GM21717 (cell line): ENCODE measurements around the gene LDLRAD4.

Source experiments
- ATAC-seq: cut with Tn5 transposase; IDR thresholded peaks from one replicate; pipeline ENCODE4 v1.9.1; 2021; ENCODE audit warnings: mild to moderate bottlenecking, moderate library complexity; ENCODE audit not compliant: unreplicated experiment

Gene LDLRAD4

DNA sequence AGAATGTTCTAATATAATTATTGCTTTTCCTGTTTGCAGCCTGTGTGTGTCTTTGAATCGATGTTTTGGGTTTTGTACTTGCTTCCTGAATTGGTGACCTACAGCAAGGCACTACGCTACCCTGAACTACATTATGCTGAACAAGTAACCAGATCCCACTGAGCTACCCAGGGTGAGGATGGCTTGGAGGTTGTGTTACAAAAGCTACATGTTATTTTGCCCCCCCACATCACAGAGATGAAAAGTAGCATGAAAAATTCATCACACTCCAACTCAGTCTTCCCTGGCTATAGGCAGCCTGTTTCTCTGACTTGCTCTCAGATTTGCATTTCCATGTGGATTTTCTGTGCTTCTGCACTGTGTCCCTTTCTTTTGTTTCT, 162.1 kb downstream of the LDLRAD4 start:
- ATAC-seq, result no peak

DNA sequence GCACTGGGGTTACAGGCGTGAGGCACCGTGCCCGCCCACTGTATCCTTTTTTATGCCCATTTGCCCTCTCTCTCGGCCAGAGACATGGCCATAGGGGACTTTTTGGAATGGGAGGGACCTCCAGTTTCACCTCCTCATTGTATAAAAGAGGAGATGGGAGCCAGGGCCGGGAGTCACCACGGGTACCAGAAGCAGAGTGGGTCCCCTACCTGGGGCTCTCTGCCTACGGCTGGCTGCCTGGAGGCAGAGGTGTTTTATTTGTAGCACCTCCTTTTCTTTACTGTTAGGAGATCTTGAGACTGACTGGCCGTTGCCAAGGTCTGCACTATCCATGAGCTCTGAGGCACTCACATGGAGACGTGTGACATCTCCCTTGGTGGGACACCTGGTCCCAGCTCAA, 162.8 kb downstream of the LDLRAD4 start:
- ATAC-seq, result no peak

DNA sequence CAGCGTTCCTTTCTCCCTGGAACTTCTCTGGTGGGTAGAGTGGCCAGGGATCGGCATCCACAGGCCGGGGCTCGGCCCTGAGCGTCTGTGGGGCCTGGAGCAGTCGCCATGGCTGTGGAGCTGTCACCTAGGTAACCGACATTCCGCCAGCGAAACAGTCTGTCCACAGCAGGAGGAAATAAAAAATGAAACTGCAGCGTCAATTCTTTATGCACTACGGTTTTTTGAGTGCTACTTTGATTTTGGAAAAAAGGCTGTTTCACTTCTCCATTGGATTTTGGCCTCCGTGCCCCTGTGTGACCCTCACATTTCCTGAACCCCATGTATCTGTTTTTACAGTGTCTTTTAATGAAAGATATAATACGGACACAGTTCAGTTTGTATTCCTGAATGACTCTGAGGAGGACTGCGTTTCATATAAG, 163.4 kb downstream of the LDLRAD4 start:
- peak; percentile 47 for ATAC-seq

DNA sequence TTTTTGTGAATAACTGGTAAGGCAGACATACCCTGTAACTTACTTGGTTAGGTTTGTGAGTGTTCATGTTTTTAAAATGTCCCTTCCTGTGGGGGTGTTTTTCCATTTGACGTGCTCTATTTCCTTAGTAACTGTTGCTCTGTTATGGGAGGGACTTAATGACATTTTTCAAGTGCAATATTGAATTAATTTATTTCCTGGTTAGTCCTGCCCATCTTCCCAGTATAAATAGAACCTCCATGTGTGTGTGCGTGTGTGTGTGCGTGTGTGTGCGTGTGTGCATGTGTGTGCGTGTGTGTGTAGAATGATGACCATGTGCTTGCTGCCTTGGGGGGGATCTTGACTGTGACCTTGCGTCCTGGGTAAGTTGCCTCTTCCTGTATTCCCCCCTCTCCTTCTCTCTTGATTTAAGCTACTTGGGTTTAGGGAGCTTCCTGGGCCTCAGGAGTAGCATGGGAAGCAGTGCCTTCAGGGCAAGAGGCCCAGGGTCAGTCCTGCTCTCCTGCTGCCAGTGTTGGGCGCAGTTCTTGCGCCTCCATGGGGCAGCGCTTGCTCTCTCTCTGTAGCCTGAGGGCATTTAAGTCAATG, 163.9 kb downstream of the LDLRAD4 start:
- ATAC-seq, result no peak

DNA sequence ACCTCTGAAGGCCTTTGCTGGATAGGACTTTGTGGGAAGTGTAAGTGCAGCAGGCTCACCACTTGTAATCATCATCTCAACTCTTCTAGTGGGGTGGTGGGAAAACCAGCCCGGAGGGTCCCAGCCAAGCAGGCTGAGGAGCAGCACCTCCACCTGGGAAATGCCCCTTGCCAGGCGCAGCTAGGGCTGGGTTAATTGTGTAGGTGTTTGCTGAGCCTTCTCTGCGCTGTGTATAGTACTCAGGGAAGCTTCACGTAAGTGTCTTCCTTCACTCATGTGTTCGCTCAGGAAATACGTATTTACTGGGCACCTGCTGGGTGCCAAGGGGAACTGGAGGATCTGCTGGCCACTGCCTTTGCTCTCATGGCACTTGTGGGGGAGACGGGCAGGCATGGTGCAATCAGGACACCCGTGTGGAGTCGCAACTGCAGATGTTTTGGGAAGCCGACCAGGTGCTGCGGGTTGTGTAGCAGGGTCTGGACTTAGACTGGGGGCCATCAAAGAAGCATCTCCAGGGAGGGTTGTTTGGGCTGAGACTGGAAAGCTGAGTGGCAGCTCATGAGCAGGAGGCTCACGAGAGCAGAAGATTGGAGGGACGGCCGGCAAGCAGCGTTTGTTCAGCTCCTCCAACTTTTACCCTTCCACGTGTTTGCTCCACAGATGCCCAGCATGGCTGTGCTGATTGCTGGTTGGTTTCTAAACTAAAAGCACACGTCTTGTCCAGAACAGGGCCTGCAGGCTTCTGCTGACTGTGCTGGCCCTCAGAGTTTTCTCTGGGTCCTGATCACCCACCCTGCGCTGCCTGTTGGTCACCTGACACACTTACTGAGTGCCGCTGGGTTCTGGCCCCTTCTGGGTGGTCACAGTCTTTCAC, 164.6 kb downstream of the LDLRAD4 start:
- no peak for ATAC-seq

DNA sequence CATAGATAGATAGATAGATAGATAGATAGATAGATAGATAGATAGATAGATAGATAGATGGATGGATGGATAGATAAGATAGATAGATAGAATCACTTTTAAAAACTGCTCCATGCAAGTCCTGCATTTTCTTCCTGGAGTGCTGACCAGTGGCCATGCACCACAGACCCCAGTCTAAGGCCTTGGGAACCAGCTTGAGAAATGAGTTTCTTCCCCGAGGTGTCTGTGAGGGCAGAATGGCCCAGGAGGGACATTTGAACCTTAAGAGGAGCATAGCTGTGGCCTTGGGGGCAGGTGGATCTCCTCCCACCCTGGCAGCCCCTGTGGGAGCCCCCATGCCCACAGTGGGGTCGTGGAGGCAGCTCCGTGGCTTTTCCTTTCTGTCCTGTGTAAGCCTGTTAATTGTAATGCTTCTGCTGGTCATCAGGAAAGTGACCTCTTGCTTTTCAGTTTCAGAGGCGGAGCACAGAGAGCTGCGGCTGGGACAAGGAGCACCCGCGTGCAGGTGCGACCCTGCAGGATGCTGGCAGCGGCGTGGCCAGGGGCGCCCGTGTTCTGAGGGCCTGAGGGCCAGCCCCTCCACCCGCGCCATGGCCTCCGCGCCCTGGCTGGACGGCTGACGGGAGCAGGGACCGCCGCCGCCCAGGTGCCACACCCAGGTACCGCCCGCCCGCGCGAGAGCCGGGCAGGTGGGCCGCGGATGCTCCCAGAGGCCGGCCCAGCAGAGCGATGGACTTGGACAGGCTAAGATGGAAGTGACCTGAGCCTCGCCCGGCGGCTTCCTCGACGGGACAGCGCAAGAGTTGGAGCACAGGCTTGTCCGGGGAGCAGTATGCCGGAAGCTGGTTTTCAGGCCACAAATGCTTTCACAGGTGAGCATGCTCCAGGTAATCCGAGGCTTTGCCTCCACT, 168.6 kb downstream of the LDLRAD4 start:
- ATAC-seq, result no peak

DNA sequence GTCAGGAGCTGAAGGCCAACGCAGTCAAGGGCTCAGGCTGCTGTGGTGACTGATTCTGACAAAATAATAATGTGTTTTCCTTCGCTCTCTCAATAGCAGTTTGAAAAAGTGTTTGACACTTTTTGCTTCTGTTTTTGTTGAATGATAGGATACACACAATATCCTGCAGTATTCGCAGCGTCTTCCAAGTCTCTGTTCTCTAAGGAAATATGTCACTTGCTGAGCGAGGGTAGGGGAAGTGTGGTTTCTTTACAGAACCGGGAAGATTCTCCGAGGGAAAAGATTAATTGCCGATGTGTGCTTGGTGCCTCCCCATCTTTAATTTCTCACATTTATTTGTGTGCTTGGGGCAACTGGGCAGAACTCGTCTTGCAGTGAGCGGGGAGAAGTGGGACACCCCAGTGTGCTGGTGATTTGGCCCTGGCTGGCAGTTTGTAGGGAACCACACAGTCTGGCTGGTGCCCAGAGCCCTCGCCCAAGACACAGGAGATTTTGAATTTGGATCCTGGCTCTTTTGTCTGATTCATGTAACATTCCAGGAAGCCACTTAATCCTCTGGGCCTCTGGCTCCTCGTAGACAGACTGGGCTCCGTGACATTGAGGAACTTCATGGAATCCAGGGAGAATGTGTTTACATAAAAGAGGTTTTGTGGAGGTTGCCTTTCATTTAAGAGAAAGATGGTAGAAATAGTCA, 169.4 kb downstream of the LDLRAD4 start:
- no peak for ATAC-seq

DNA sequence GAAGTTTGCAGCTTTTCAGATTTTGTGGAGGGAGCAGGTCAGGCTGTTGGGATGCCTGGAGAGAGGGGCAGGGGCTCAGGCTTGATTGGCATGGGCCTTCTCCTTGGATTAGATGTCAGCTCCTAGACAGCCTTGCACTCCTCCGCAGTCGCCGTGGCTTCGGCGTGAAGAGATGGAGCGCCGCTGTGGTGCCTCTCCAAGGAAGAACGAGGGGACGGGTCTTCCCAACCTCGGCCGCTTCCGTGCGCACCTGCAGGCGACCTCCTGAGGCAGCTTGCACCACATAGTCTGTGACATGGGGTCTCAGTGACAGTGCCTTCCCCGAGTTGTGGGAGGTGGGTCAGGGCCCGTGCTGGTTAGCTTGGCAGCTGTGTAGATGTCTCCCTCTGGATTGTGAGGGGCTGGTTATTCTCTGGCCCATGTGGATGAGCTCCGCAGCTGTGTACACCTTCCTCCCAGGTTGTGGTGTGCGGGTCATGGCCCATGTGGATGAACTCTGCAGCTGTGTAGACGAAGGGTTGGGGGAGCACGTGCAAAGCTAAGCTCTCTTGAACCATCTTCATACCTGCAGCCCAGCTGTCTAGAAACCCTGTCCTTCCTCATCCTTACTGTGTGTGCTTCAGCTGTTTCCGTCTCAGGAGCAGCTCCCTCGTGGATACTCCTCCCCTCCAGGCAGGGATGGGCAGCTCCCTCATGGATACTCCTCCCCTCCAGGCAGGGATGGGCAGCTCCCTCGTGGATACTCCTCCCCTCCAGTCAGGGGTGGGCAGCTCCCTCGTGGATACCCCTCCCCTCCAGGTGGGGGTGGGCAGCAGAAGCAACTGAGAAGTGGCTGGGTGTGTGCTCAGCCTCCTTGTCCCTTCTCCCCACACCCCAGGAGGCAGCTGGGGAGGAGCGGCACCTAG, 170.3 kb downstream of the LDLRAD4 start:
- no peak for ATAC-seq

DNA sequence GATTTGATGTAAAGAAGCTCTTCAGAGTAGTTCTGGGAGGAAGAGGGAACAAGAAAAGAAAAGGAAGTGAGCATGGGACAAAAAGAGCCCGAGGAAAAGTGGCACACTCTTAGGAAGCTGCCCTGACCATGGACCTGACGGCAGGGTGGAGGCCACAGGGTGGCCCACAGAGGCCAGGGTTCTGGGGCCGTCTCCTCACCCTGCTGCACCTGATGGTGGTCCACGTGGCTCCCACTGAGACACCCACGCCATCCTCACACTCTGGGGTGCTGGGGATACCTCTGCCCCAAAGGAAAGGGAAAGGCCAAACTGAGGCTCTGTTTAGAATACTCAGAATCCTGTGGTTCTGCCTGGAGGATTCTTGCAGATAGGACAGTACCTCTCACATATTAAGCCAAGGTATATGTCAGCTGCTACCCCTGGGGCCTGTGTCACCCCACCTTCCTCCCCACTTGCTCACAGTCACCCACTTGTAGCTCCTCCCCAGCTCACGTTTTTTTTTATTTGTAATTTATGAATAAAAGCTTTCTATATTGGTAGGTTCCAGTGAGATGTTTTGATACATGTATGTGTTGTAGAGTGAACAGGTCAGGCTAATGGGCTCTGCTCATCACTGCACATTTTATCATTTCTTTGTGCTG, 171.1 kb downstream of the LDLRAD4 start:
- no peak for ATAC-seq

DNA sequence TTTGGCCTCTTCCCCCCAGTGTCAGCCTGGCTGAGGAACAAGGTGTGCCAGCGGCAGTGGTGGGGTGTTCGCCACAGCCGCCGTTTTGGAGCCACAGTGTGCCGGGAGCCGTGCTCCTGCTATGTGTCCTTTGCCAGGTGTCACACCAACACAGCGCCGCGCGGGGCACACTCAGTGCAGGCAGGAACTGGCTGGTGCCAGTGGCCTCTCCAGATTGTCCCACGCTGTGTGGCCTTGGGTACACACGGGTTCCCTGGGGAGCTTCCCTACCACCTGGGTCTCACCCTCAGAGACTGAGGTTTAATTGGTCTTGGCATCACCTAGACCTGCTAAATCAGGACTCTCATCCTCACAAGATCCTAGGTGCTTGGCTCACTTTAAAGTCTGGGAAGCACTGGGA, 171.6 kb downstream of the LDLRAD4 start:
- no peak for ATAC-seq

DNA sequence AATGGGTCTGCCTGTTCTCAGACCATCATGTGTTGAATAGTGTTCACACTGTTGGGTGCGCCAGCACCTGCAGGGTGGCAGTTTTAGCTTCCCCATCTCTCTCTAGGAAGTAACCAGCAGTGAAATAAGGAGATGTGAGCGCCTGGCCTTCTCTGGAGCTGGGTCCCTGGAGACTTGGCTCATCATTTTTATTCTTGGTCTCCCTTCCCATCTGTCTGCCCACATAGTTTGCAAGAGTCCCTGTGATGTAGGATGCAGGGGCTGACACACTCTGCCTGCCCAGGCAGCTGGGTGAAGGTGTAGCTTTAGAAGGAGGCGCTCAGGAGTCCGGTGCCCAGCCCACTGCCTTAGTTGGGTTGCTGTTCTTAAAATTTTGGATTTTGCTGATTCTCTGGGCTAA, 172.2 kb downstream of the LDLRAD4 start:
- no peak for ATAC-seq

DNA sequence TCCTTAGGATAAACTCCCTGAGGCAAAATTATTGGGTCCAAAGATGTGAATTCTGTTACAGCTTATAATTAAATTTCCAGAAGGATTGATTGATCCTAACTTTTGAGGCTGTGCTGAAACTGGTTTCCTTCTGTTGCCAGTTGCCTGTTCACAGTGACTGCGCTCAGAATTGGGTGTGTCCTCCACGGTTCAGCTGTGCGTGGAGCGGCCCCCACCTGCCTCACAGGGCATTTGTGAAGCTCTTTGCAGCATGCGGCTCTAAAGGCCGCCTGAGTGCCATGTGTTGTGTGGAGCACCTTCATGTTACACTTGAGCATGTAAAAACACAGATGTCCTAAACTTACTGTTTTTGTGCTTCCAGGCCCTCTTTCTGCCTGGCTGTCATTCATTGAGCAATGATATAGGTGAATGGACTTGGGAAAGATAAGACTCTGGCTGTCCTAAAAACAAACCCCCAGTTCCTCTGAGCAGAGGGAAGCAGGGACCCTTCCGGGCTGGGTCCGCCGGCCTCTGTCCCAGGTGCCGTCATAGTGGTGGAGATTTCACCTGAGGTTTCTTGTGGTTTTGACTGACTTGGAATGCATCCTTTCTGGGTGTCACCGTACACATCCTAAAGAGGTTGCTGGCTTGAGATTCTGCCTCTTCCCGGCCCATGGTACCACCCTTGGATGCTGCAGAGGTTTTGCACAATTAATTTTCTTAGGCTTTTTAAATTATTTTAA, 173.6 kb downstream of the LDLRAD4 start:
- ATAC-seq, result no peak

DNA sequence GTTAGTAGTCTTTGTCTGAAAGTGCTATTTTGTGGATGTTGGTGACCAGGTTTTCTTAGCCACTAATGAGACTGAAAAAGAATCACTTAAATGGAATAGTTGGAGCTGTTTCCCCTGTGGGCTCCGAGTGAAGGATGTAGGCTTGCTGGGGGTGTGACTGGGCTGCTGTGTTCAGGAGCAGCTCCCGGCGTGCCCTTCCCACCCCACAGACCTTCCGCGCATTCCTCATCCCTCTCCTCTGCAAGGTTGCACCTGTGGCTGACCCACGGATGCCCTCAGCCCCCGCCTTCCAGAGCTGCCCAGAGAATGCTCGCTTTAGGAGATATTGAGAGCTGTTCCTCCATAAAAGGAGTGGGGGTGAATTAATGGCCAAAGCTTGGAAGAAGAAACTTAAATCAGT, 174.3 kb downstream of the LDLRAD4 start:
- ATAC-seq, result no peak

DNA sequence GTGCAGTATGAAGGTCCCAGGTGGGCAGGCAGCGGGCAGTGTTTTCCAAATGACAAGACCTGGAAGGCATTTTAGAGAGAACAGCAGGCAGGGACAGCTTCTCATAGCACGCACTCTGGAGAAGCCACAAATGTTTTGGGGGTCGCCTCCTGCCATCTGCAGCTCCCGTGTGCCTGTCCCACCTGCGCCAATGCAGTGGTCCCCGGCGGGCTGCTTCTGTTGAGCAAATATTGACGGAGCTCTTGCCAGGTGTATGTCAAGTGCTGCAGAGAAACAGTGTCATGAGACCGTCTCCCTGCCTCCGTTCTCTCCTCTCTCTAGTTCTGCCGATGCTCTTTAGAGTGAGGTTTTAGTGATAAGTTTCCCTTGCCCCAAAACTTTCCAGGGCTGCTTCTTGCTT, 174.8 kb downstream of the LDLRAD4 start:
- no peak for ATAC-seq

DNA sequence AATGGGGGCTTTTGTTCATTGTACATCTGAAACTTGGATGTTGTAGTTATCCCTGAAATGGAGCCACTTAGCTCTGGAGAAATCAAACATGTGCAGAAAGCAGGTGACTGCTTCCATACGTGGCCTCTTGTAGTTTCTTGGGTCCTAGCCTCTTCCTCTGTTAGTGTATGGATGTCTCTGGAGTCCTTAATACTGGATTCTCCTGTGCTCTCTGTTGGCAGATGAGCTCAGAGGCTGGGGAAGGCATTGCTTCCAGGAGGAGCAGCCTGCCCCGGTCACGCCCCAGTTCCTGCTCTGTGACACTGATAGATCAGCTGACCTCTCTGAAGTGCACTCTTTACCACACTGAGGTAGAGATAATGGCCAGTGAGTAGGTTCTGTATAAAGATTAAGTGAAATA, 176.2 kb downstream of the LDLRAD4 start:
- ATAC-seq, result no peak

DNA sequence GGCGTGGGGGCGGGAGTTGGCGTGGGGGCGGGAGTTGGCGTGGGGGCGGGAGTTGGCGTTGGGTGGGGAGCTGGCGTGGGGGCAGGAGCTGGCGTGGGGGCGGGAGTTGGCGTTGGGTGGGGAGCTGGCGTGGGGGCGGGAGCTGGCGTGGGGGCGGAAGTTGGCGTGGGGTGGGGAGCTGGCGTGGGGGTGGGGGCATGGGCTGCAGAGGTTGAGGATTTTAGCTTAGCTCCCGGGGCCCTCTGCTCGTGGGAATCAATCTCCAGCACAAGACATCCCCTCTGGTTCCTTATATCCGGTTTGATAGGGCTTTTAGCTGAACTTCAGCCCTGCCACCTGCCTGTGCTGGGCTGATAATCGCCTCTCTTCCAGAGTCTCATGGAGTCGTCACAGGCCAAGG, 177.0 kb downstream of the LDLRAD4 start:
- no peak for ATAC-seq

DNA sequence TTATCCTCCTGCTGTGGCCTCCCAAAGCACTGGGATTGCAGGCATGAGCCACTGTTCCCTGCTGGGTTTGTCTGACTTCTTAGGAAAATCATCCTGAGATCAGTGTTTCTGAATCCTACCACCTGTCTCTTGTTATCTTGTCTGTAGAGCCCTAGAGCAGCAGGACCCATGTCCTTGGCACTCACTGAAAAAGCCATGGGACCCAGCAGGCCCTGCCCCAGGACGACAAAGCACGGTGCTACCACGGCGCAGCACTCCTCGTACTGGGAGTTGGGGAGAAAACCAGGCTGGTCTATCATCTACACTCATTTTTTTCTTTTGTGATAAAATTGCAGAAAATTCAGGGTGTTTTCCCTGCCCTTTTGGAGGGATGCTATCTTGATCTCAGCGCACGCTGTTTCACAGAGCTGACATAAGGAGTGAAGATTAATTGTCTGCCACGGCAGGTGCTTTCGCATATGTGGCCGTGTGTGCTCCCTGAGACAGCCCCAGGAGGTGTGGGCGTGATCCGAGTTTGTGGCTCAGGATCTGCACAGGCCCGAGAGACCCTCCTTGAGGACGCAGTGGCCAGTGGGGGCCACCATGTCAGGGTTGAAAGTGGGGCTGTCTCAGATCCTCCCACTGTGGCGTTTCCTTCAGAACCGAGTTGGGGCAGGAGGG, 179.1 kb downstream of the LDLRAD4 start:
- no peak for ATAC-seq

DNA sequence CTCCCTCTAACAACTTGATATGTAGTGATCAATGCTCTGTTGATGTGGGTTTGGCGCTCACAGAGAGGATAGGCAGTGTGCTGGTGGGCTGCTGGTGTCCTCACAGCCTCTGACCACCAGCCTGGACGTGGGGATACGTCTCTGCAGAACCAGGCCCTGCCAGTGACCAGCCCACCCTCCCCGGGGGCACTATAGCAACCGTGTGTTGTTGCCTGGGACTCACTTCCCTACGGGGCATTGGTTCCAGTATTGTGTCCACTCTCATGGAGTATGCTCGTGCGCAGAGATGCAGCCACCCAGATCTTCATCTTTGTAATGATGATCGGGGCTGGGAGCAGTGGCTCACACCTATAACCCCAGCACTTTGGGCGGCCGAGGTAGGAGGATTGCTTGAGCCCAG, 180.1 kb downstream of the LDLRAD4 start:
- no peak for ATAC-seq
